ENCODE results near the gene OTC.

- TF ChIP-seq SUZ12 (IDR thresholded peaks at IDR 0.05; ENCODE audit: extremely low read depth, insufficient read depth, insufficient read length) (no peak), YY1 (IDR thresholded peaks at IDR 0.05; ENCODE audit: insufficient read depth, insufficient read length) (no peak), ZNF274 (IDR thresholded peaks at IDR 0.05; ENCODE audit: low read depth, low read length) (no peak)
Observed at GRCh38 chrX:38327775-38328081, 24.7 kb upstream of the OTC start.
